GM12864 (cell line): Measurements from ENCODE around the gene COL8A2.
"Not testable (repeated sequence)": the region's sequence is repeated elsewhere in the genome, so short reads cannot be mapped to it uniquely, and the experiment has no call there.

Experiments
- DNase-seq: peaks from one replicate; pipeline ENCODE4 v3.0.0-alpha.2; 2011; ENCODE audit warnings: low read depth
- H3K4me3 ChIP-seq: 2 replicates; pipeline ENCODE4 v1.5.1; 2011; ENCODE audit warnings: mild to moderate bottlenecking, low read depth, low read length, control low read depth
- CTCF ChIP-seq: IDR thresholded peaks from 2 replicates; pipeline ENCODE4 v1.5.1; 2011; ENCODE audit warnings: low read depth, mild to moderate bottlenecking, moderate library complexity, low read length, control low read depth, inconsistent platforms; ENCODE audit errors: missing control alignments

Gene COL8A2

DNA sequence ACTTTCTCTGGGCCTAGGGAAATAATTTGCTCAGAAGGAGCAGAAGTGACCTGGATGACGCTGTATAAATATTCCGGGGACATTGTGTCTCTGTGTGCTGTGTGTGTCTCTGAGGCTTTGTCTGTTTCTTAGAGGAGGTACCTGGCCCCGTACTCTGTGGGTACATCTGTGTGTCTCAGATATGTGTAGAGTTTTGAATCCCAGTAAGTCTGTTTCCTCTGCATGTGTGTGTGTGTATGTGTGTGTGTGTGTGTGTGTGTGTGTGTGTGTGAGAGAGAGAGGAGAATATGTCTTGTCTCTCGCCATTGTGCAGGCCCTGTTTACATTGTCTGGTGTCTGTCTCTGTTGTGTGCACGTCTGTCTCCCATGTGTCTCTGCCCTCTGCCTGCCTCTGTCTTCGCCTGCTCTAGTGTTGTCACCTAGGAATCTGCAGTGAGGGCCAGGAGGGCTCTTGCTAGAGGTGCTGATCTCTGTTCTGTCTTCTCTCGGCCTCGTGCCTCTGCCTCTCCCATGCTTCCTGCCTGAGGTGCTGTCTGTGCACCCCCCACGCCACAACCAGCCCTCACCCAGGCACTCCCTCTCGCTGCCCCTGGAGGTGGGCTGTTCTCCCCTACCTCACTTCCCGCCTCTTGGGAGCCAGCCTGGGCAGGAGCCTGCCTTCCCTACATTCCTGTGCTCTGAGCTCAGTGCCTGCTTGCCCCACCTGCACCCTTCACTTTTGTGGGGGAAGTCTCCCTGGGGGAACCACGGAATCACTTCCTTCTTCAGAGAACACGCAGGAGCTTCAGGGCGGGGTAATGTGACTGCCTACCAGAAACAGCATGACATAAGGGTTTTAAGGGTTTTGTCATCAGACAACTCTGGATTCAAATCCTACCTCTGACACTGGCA lies 36.9 kb upstream of the COL8A2 start:
- TF ChIP-seq CTCF, result no peak
- peak overlapping the region; percentile 64 for H3K4me3 ChIP-seq
- no peak for DNase-seq

DNA sequence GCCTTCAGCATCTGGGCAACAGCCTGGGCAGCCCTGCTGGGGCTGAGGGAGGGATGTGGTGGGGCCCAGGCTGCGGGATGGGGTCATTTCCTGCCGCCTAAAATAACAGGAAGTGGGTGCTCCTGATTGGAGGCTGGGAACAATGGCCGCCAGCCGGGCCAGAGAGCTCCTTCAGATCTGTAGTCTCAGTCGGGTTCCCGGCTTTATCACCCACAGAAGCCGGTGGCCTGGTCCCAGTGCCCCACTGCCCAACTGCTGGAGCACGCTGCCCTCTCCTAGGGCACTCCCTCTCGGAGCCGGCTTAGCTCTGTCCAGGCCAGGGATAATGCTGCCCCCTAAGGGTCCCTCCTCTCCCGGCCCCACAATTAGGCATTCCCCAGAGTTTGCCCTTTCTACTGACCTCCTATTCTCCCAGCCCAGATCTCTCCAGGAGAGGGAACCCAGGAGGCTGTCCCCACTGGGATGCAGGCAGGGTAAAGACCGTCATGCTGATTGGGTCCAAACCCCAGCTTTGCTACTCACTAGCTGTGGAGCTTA lies 36.0 kb upstream of the COL8A2 start:
- DNase-seq, result no peak
- H3K4me3 ChIP-seq, result peak overlapping the region; percentile 64
- TF ChIP-seq CTCF, result peak; percentile 36

DNA sequence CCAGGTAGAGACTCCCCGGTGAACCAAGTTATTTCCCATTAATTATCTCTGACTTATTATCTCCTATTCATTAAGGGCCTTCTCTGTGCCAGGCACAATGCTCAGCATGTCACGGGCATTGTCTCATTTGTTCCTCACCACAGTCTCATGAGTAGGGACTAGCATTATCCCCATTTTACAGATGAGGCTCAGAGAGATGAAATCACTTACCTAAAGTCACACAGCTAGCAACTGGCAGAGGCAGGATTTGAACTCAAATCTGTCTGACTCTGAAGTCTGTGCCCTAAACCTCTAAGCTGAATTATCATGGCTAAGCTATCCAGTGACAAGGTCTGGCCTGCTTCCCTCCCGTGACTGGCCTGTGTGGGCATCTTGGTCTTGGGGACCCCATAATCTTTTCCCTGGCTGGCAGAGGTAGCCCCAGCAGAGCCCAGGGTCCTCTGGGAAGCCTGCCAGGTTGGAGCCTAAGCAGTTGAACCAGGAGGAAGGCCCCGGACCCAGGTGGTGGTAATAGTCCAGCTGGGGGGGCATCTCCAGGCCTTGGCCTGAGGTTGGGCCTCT lies 35.4 kb upstream of the COL8A2 start:
- peak overlapping the region; percentile 64 for H3K4me3 ChIP-seq
- no peak for TF ChIP-seq CTCF
- DNase-seq, result no peak

- no peak for DNase-seq
- peak overlapping the region; percentile 64 for H3K4me3 ChIP-seq
- no peak for TF ChIP-seq CTCF
Observed at GRCh38 chr1:36159614-36160387, 34.8 kb upstream of the COL8A2 start.

- H3K4me3 ChIP-seq, DNase-seq: not testable (repeated sequence)
Observed at GRCh38 chr1:36158827-36159252, 33.8 kb upstream of the COL8A2 start.

- no peak for TF ChIP-seq CTCF
- peak overlapping the region; percentile 81 for H3K4me3 ChIP-seq
Observed at GRCh38 chr1:36157973-36158826, 33.2 kb upstream of the COL8A2 start.

More at GRCh38 chr1:36157973-36158826, 33.2 kb upstream of the COL8A2 start:
- DNase-seq, result no peak
